SU-DHL-6 (cell line): Measurements from ENCODE around the gene LRRC28.

Experiments
- CTCF ChIP-seq: fragments of 200-600 bp; sonication (generic); IDR thresholded peaks from one replicate; pipeline ENCODE4 v1.5.1; 2017; ENCODE audit warnings: antibody characterized with exemption, mild to moderate bottlenecking, low read length, moderate library complexity; ENCODE audit not compliant: insufficient read depth, poor library complexity, severe bottlenecking
- EZH2phosphoT487 ChIP-seq: fragments of 200-600 bp; sonication (generic), shearing (Covaris generic); conservative IDR thresholded peaks from 2 replicates; pipeline ENCODE4 v1.6.1; 2018; ENCODE audit warnings: mild to moderate bottlenecking, antibody characterized with exemption, low read length, moderate library complexity, mixed read lengths

- TF ChIP-seq CTCF (no peak), EZH2phosphoT487 (no peak)
Observed at GRCh38 chr15:99430881-99431401, 179.7 kb downstream of the LRRC28 start.
